Measurements from ENCODE around the gene RNF212. TPM values are rescaled to one million over a fixed set of nuclear protein-coding genes. Genes with fewer than 3 reads are reported as not detected.
"Not testable (repeated sequence)": the region's sequence is repeated elsewhere in the genome, so short reads cannot be mapped to it uniquely, and the experiment has no call there.

RNF212 gene
- total and polyA plus RNA-seq, 8 donors, result 7.2 to 13.6 (median 10.0) TPM

- Histone ChIP-seq H3K27me3 (peaks cover 7 to 75% of the 10 kb centered on the region in 2 donors), H3K4me1 (peaks cover 0 to 12% of the 10 kb centered on the region in 2 donors), H3K36me3 (no peaks in the 10 kb centered on the region), H3K9me3 (no peaks in the 10 kb centered on the region), H3K27ac (peak overlapping the region in 1 of 2 donors; percentile 37), H3K4me3 (no peak overlapping the region)
- TF ChIP-seq CTCF (IDR thresholded peaks at IDR 0.05), result no peak
- DNase-seq (peak in 1 of 4 donors; percentile 77), ATAC-seq (peak; percentile 35)
- intact Hi-C loops (cut with DNase I), result no loop called here
These were observed 57.4 kb downstream of the RNF212 start for GRCh38 chr4:1055721-1056590.

GRCh38 chr4:1055243-1055701 lies 58.1 kb downstream of the RNF212 start:
- H3K4me3 ChIP-seq; H3K36me3 ChIP-seq; intact Hi-C loops (cut with DNase I); H3K9me3 ChIP-seq; ATAC-seq: not testable (repeated sequence)
- Histone ChIP-seq H3K4me1 (peaks cover 0 to 12% of the 10 kb centered on the region in 2 donors), H3K27ac (peak overlapping the region in 1 of 2 donors; percentile 37), H3K27me3 (peaks cover 7 to 76% of the 10 kb centered on the region in 2 donors)
- peak in 1 of 4 donors; percentile 59 for DNase-seq

- intact Hi-C loops (cut with DNase I); H3K36me3 ChIP-seq; H3K9me3 ChIP-seq; DNase-seq; H3K4me3 ChIP-seq; ATAC-seq; H3K27ac ChIP-seq: not testable (repeated sequence)
- H3K27me3 ChIP-seq, result peaks cover 7 to 81% of the 10 kb centered on the region in 2 donors
- H3K4me1 ChIP-seq, result peaks cover 0 to 12% of the 10 kb centered on the region in 2 donors
These were observed 58.6 kb downstream of the RNF212 start for GRCh38 chr4:1054696-1055242.

- H3K27ac ChIP-seq; DNase-seq; ATAC-seq; H3K4me3 ChIP-seq; intact Hi-C loops (cut with DNase I); H3K36me3 ChIP-seq; H3K9me3 ChIP-seq: not testable (repeated sequence)
- Histone ChIP-seq H3K27me3 (peaks cover 7 to 79% of the 10 kb centered on the region in 2 donors), H3K4me1 (peaks cover 0 to 12% of the 10 kb centered on the region in 2 donors)
These were observed 59.5 kb downstream of the RNF212 start for GRCh38 chr4:1053891-1054290.

DNA sequence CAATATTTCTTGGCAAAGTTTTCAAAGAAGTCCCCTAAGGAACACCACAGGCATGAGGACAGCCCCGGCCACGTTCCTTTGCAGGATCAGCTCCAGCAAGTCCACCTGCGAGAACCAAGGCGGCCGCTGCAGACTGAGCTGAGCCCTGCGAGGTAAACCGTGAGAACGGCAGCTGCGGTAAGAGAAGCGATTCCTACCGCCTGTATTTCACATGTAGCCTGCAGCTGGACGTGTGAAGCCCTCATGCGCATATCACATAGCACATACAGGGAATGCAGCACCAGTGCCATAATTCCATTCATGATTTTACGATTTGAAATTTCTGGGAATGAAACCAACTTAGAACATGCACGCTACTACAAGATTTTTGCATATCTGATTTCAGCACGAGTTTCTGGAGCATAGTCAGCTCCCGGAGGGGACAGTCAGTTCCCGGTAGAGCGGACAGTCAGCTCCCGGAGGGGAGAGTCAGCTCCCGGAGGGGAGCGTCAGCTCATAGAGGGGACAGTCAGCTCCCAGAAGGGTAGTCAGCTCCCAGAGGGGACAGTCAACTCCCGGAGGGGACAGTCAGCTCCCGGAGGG lies 60.2 kb downstream of the RNF212 start:
- intact Hi-C loops (cut with DNase I), result no loop called here
- Histone ChIP-seq H3K4me1 (peaks cover 0 to 15% of the 10 kb centered on the region in 2 donors), H3K4me3 (no peak overlapping the region), H3K36me3 (no peaks in the 10 kb centered on the region), H3K27me3 (peaks cover 7 to 72% of the 10 kb centered on the region in 2 donors), H3K27ac (no peak overlapping the region), H3K9me3 (no peaks in the 10 kb centered on the region)
- no peak for ATAC-seq
- no peak for TF ChIP-seq CTCF (IDR thresholded peaks at IDR 0.05)
- peak in 3 of 4 donors; percentile 52 to 73 (median 58) for DNase-seq

DNA sequence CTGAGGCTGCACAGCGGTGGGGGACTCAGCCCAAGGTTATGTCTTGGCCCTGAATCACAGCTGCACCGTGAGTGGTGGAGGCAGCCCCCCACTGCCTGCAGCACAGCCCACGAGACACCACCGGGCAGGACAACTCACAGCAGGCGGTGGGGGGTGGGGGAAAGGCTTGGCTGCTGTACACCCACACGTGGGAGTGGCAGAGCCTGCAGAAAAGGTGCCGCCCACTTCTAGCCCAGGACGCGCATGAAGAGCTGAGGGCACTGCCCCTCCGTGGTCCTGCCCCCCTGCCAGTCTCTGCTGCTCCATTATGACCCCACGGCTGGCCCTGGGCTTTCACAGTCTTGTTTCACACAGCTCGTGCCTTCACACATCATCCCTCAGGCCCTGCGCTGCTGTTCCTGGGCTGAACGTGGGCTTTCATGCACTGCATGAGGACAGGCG lies 61.1 kb downstream of the RNF212 start:
- ATAC-seq (no peak), DNase-seq (peak in 1 of 4 donors; percentile 61)
- Histone ChIP-seq H3K4me1 (peaks cover 7 to 23% of the 10 kb centered on the region in 2 donors), H3K27me3 (peaks cover 7 to 68% of the 10 kb centered on the region in 2 donors), H3K9me3 (no peaks in the 10 kb centered on the region), H3K27ac (no peak overlapping the region), H3K36me3 (no peaks in the 10 kb centered on the region), H3K4me3 (no peak overlapping the region)
- no peak for TF ChIP-seq CTCF (IDR thresholded peaks at IDR 0.05)
- intact Hi-C loops (cut with DNase I), result no loop called here
